GM19467 (cell line): ENCODE data around the gene PEX12.
"Not testable (repeated sequence)": the region's sequence is repeated elsewhere in the genome, so short reads cannot be mapped to it uniquely, and the experiment has no call there.

Experiments
- ATAC-seq: cut with Tn5 transposase; IDR thresholded peaks from one replicate; pipeline ENCODE4 v1.9.1; 2021; ENCODE audit warnings: mild to moderate bottlenecking, moderate library complexity; ENCODE audit not compliant: unreplicated experiment

The PEX12 gene

GRCh38 chr17:35537601-35538141, 40.7 kb downstream of the PEX12 start, which contains the start of gene SLFN12L:
Gene SLFN12L (minus strand): TSS chr17:35537678. CDS start chr17:35522364, 15,314 bp downstream.
- ATAC-seq: no peak

DNA sequence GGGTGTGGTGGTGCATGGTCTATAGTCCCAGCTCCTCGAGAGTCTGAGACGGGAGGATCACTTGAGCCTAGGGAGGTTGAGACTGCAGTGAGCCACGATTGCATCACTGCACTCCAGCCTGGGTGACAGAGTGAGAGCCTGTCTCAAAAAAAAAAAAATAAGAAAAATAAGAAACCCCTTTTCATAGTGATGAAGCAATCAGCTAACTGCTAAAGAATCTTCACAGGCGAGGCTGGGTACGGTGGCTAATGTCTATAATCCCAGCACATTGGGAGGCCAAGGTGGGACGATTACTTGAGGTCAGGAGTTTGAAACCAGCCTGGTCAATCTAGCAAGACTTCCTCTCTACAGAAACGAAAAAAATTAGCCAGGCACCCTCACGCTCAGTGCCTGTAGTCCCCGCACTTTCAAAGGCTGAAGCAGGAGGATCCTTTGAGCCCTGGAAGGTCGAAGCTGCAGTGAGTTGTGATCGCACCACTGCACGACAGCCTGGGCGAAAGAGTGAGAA, 41.7 kb downstream of the PEX12 start:
- ATAC-seq: no peak

- ATAC-seq: not testable (repeated sequence)
Observed at GRCh38 chr17:35535406-35535805, 43.0 kb downstream of the PEX12 start.

- no peak for ATAC-seq
Observed at GRCh38 chr17:35534576-35535093, 43.7 kb downstream of the PEX12 start.

DNA sequence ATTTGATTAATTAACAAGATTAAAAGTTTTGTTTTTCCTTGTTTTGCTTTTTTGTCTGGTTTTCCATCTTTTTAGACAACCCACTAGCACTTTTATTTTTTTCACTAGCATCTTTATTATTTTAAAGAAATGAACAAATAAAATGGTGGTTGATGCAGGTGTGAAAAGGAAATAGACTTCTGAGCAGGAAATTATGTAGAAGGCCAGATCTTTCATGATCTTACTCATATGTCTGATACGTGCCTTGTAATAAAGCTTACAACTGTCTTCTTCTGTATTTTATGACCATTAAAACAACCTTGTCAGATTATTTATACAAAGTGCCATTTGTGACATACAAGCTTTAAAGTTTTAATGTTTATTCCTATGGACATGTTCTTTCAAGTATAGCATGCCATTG, 47.2 kb downstream of the PEX12 start:
- no peak for ATAC-seq

GRCh38 chr17:35529866-35530265, 48.5 kb downstream of the PEX12 start:
- ATAC-seq: no peak

DNA sequence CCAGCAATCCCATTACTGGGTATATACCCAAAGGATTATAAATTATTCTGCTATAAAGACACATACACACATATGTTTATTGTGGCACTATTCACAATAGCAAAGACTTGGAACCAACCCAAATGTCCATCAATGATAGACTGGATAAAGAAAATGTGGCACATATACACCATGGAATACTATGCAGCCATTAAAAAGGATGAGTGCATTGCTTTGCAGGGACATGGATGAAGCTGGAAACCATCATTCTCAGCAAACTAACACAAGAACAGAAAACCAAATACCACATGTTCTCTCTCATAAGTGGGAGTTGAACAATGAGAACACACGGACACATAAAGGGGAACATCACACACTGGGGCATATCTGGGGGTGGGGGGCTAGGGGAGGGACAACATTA, 49.0 kb downstream of the PEX12 start:
- not testable (repeated sequence) for ATAC-seq
